Activated T-cell treated with anti-CD3 and anti-CD28 coated beads, Interleukin-2, amount 50 U/mL, for 4 hours (primary cell): ENCODE measurements around the gene CPT1B. TPM values are rescaled to one million over a fixed set of nuclear protein-coding genes. Genes with fewer than 3 reads are reported as not detected.

ENCODE experiments used
- ATAC-seq, 2 donors: fragments of 200-7000 bp; cut with Tn5 transposase; one replicate each; pipeline ENCODE4 v1.10.0; 2021
- DNase-seq: peaks from one replicate; pipeline ENCODE4 v3.0.0-alpha.2; 2020
- H3K27me3 Mint-ChIP-seq: one replicate; pipeline ENCODE4 v1.8.0; 2021; ENCODE audit warnings: low read depth, mixed read lengths
- H3K36me3 Mint-ChIP-seq: one replicate; pipeline ENCODE4 v1.8.0; 2022; ENCODE audit warnings: mixed read lengths; ENCODE audit not compliant: insufficient read depth
- H3K4me1 Mint-ChIP-seq: one replicate; pipeline ENCODE4 v1.8.0; 2021; ENCODE audit warnings: low read depth, mixed read lengths
- H3K4me3 Mint-ChIP-seq: one replicate; pipeline ENCODE4 v1.8.0; 2021; ENCODE audit warnings: mild to moderate bottlenecking, moderate library complexity, mixed read lengths
- H3K9me3 Mint-ChIP-seq: one replicate; pipeline ENCODE4 v1.8.0; 2021; ENCODE audit warnings: mixed read lengths
- total RNA-seq, 3 donors: library from RNA; stranded (reverse); gene quantifications; one replicate each; pipeline ENCODE4 v1.2.1, GENCODE V29; 2021

Gene CPT1B
- total RNA-seq, 3 donors from 2014 or later: 30.0 to 38.3 (median 32.7) TPM

DNA sequence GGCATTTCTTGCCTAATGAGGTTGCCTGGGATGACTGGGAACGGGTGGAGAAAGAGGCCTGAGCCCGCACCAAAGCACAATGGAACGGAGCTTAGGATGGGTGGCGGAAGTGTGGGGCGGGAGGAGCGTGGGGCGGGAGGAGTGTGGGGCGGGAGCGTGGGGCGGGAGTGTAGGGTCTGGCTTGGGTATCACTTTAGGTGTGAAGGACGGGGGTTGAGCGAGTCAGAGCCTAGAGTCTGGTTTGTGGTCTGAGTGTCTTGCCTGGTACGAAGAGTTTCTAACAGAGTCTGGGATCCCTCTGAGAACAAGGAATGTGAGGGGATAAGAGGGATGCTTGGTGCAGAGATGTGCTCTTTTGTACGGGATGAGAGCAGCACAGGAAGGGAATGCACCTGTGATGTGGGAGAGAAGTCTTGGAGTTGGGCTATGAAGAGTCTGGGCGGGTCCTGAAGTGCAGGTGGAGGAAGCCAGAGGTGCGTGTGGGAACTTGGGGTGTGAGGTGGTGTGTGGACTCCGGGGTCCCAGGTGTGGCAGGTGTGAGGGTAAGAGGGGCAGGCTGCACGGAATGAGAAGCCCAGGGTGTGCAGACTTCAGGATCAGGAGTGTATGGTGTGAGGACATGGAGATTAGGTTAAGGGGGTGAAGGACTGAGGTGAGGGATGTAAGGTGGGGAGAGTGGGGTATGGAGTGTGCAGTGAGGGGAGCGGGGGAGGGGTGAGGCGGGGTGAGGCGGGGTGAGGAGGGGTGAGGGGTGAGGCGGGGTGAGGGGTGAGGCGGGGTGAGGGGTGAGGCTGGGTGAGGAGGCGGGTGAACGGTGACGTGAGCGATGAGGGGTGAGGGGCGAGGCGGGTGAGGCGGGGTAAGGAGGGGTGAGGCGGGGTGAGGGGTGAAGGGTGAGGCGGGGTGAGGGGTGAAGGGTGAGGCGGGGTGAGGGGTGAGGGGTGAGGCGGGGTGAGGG lies 16.5 kb downstream of the CPT1B start:
- Mint-ChIP-seq H3K4me3 (peak overlapping the region; percentile 64), H3K4me1 (peaks cover 12% of the 10 kb centered on the region), H3K9me3 (no peaks in the 10 kb centered on the region), H3K36me3 (no peaks in the 10 kb centered on the region), H3K27me3 (no peaks in the 10 kb centered on the region)
- ATAC-seq (no peak), DNase-seq (no peak)

DNA sequence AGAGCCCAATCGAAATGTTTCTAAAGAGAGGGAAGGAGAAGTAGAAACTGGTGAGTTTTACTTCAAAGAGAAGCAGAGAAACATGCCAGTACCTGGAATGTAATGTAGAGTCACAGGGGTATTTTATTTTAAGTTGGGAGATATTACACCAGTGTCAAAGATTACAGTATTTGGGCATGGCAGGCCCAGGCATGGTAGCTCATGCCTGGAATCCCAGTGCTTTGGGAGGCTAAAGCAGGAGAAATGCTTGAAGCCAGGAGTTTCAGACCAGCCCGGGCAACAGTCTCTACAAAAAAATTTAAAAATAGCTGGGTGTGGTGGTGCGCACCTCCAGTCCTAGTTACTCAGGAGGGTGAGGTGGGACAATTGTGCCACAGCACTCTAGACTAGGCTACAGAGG lies 18.2 kb downstream of the CPT1B start:
- no peaks in the 10 kb centered on the region for H3K36me3 Mint-ChIP-seq
- no peaks in the 10 kb centered on the region for H3K27me3 Mint-ChIP-seq
- no peak overlapping the region for H3K4me3 Mint-ChIP-seq
- H3K9me3 Mint-ChIP-seq: no peaks in the 10 kb centered on the region
- H3K4me1 Mint-ChIP-seq: peaks cover 12% of the 10 kb centered on the region
- ATAC-seq (no peak), DNase-seq (no peak)

DNA sequence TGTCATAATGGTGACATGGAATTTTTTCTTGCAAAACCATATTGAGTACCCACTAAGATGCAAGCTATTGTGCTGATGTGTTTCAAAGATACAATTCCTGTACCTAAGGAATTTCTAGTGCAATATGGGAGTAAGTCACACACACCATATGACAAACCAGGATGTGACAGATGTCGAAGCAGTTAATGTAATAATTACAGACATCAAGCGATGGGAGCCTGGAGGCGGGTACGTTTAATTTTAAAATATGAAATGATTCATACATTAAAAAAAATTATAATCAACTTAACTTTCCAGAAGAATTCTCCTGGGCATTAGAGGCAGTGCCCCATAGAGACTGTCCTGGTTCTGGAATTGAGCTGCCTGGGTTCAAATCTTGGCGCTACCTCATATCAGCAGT lies 21.5 kb downstream of the CPT1B start:
- H3K4me1 Mint-ChIP-seq: peaks cover 3% of the 10 kb centered on the region

DNA sequence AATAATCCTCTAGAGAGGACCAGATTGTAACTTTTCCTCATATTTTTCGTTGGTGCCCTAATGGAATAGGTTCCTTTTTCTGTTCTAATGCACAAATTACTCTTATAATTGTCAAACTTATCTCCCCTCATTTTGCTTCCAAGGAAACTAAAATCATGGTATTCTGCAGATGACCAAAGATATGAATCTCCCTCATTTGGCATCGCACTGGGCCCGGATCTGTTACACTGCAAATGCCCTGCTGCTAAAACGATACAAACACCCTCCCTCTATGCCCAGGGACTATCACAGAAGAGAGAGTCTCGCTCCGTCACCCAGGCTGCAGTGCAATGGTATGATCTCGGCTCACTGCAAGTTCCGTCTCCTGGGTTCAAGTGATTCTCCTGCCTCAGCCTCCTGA lies 24.9 kb downstream of the CPT1B start:
- no peak overlapping the region for H3K4me3 Mint-ChIP-seq
- H3K36me3 Mint-ChIP-seq: no peaks in the 10 kb centered on the region
- no peak for DNase-seq
- no peaks in the 10 kb centered on the region for H3K27me3 Mint-ChIP-seq
- peaks cover 19% of the 10 kb centered on the region for H3K4me1 Mint-ChIP-seq
- no peak for ATAC-seq
- no peaks in the 10 kb centered on the region for H3K9me3 Mint-ChIP-seq

More for the DNA sequence above, 21.5 kb downstream of the CPT1B start:
- no peak for DNase-seq
- Mint-ChIP-seq H3K27me3 (no peaks in the 10 kb centered on the region), H3K4me3 (no peak overlapping the region), H3K36me3 (no peaks in the 10 kb centered on the region), H3K9me3 (no peaks in the 10 kb centered on the region)
- ATAC-seq: no peak

DNA sequence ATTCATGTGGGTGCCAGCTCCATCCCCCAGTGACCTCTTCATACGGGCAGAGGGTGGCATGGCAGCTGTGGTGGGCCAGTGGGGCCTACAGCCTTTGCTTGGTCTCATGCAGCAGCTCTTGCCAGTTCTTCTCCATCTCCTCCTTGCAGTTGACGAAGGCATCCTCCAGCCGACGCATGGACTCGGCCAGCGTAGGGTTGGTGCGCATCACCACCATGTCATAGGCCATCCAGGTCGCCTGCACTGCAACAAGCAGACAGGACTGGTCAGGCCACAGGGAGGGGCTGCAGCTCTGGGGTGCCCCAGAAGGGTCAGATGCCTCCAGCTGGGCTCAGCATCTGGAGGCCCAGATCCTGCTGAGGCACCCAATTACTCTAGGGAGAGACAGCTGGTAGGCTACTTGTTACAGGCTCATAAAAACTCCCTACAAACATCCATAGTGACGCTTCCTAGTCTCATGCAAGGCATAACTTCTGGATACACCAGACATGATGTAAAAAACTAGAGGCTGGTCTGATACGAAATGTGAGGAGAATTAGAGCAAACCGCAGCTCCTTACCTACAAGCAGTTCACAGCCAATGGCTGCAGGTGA lies 27.0 kb downstream of the CPT1B start:
- no peak for ATAC-seq
- DNase-seq: no peak
- no peaks in the 10 kb centered on the region for H3K27me3 Mint-ChIP-seq
- peaks cover 22% of the 10 kb centered on the region for H3K4me1 Mint-ChIP-seq
- no peaks in the 10 kb centered on the region for H3K36me3 Mint-ChIP-seq
- no peak overlapping the region for H3K4me3 Mint-ChIP-seq
- H3K9me3 Mint-ChIP-seq: no peaks in the 10 kb centered on the region

DNA sequence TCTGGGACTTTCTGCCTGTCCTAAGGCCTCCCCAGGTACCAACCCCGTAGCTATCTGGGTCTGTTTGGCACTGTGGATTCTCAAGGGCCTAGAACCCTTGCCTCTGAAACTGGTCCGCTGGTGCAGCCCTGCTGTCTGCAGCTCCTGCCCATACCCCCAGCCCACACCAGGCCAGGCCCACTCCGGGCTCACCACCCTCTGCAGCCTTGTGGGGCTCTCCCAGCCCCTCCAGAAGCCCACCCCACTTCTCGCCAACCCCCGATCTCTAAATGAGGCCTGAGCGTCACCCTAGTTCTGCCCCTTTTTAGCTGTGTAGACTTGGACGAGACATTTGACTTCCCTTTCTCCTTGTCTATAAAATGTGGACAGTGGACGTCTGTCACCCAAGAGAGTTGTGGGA lies 27.8 kb downstream of the CPT1B start:
- peaks cover 30% of the 10 kb centered on the region for H3K4me1 Mint-ChIP-seq
- ATAC-seq (no peak), DNase-seq (no peak)
- H3K27me3 Mint-ChIP-seq: no peaks in the 10 kb centered on the region
- H3K4me3 Mint-ChIP-seq: peak overlapping the region; percentile 83
- no peaks in the 10 kb centered on the region for H3K36me3 Mint-ChIP-seq
- no peaks in the 10 kb centered on the region for H3K9me3 Mint-ChIP-seq

DNA sequence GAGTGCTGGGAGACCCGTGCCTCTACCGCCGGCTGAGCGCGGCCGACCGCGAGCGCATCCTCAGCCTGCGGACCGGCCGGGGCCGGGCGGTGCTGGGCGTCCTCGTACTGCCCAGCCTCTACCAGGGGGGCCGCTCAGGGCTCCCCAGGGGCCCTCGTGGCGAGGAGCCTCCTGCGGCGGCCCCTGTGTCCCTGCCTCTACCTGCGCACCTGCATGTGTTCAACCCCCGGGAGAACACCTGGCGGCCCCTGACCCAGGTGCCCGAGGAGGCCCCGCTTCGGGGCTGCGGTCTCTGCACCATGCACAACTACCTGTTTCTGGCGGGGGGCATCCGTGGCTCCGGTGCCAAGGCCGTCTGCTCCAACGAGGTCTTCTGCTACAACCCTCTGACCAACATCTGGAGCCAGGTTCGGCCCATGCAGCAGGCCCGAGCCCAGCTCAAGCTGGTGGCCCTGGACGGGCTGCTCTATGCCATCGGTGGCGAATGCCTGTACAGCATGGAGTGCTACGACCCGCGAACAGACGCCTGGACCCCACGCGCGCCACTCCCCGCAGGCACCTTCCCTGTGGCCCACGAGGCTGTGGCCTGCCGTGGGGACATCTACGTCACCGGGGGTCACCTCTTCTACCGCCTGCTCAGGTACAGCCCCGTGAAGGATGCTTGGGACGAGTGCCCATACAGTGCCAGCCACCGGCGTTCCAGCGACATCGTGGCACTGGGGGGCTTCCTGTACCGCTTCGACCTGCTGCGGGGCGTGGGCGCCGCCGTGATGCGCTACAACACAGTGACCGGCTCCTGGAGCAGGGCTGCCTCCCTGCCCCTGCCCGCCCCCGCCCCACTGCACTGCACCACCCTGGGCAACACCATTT lies 29.1 kb downstream of the CPT1B start:
- no peaks in the 10 kb centered on the region for H3K27me3 Mint-ChIP-seq
- H3K4me3 Mint-ChIP-seq: peak overlapping the region; percentile 83
- DNase-seq (no peak), ATAC-seq (peak; percentile 25 to 29)
- no peaks in the 10 kb centered on the region for H3K36me3 Mint-ChIP-seq
- H3K4me1 Mint-ChIP-seq: peaks cover 43% of the 10 kb centered on the region
- no peaks in the 10 kb centered on the region for H3K9me3 Mint-ChIP-seq

DNA sequence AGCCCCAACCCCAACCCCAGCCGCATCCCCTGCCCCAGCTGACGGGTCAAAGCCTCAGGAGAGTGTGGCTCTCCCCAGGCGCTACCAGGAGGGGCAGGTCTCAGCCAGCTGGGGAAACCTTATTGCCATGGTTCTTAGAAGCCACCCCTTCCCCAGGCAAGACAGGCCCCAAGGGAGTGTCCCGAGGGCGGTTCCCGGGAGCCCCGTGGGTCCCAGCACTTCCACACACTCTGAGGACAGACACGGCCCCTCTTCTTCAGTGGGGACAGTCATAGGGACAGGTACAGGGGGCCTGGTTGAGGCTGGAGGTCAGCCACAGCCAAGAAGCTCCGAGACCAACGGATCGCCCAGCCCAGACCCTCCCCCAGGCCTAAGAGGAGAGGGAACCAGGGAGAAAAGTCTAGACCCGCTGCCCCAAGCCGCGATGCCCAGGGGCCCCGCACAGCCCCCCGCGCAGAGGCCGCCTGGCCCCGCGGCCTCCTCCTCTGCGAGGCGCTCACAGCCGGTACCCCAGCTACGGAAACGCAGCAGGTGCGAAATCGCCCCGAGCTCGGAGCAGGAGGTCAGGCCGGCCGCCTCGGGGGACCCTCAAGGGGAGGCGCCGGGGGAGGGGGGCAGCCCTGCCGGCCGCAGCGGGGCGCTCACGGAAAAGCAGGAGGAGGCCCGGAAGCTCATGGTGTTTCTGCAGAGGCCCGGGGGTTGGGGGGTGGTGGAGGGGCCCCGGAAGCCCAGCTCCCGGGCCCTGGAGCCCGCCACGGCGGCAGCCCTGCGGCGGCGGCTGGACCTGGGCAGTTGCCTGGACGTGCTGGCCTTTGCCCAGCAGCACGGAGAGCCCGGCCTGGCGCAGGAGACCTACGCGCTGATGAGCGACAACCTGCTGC lies 29.9 kb downstream of the CPT1B start:
- no peaks in the 10 kb centered on the region for H3K9me3 Mint-ChIP-seq
- no peaks in the 10 kb centered on the region for H3K27me3 Mint-ChIP-seq
- peak overlapping the region; percentile 70 for H3K4me3 Mint-ChIP-seq
- peak; percentile 61 to 67 for ATAC-seq
- H3K36me3 Mint-ChIP-seq: no peaks in the 10 kb centered on the region
- H3K4me1 Mint-ChIP-seq: peaks cover 43% of the 10 kb centered on the region
- peak; percentile 50 for DNase-seq

DNA sequence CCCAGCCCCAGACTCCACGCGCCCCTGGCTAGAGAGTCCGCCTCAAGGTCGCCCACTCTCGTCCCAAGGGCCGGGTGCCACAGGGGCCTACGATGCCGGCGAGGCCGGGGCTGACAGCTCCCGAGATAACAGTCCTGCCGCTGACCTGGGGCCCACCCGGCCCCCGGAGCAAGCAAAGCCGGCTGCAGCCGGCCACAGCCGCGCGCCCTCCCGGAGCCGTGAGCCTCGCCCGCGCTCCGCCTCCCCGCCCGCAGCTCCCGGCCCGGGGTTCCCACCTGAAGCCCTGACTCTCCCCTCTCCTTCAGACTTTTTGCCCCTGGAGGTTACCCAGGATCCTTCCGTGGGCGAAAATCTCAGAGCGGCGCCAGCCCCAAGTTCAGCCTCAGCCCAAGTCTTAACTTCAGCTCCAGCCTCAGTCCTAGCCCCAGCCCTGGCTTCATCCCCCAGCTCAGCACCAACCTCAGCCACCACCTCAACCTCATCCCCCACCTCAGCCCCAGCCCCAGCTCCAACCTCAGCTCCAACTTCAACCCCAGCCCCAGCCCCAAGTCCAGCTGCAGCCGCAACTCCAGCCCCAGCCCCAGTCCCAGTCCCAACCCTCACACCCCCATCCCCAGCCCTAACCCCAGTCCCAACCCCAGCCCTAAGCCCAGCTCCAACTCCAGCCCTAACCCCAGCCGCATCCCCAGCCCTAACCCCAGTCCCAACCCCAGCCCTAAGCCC lies 30.8 kb downstream of the CPT1B start:
- H3K4me1 Mint-ChIP-seq: peaks cover 46% of the 10 kb centered on the region
- H3K9me3 Mint-ChIP-seq: no peaks in the 10 kb centered on the region
- no peaks in the 10 kb centered on the region for H3K27me3 Mint-ChIP-seq
- H3K4me3 Mint-ChIP-seq: no peak overlapping the region
- no peaks in the 10 kb centered on the region for H3K36me3 Mint-ChIP-seq
- ATAC-seq: no peak
- DNase-seq: no peak

DNA sequence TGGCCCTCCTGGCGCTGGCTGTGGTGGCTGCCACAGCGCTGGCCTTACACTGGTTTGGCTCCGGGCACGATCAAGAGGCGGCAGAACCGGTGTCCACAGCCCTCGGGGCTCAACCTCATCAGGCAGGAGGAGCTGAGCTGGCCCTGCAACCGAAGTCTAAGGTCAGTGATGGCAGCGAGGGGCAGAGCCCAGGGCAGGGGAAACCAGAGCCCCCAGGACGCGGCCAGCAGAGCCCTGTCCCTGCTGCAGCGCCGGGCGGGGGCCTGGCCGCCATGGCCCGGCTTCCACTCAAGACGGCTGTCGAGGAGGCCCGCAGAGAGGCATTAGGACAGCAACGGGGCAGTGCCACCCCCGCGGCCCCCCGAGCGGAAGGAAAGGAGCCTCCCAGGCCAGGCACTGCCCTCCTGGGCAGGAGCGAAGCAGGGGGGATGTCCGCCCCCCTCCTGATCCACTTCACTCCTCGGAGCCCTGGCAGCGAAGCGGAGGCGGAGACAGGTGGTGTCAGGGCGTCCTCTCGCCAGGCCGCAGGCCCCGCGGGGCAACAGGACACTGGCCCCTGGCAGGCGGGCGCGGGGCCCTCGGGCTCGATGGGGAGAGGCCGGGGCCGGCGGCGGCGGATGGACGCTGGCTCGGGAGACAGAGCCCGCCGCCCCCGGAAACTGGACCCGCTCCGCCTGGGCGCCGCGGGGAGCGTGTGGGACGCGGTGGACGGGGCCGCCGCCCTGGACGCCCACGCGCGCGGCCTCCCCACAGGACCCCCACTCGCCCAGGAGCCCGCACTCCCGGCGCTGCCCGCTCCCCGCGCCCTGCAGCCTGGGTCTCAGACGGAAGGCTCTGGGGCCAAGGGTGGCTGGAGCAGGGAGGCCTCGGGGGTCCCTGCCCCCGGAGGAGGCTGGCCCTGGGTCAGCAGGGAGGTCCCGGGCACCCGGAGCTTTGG lies 31.6 kb downstream of the CPT1B start:
- no peaks in the 10 kb centered on the region for H3K27me3 Mint-ChIP-seq
- ATAC-seq (no peak), DNase-seq (no peak)
- H3K4me3 Mint-ChIP-seq: no peak overlapping the region
- H3K36me3 Mint-ChIP-seq: no peaks in the 10 kb centered on the region
- H3K4me1 Mint-ChIP-seq: peaks cover 53% of the 10 kb centered on the region
- no peaks in the 10 kb centered on the region for H3K9me3 Mint-ChIP-seq

DNA sequence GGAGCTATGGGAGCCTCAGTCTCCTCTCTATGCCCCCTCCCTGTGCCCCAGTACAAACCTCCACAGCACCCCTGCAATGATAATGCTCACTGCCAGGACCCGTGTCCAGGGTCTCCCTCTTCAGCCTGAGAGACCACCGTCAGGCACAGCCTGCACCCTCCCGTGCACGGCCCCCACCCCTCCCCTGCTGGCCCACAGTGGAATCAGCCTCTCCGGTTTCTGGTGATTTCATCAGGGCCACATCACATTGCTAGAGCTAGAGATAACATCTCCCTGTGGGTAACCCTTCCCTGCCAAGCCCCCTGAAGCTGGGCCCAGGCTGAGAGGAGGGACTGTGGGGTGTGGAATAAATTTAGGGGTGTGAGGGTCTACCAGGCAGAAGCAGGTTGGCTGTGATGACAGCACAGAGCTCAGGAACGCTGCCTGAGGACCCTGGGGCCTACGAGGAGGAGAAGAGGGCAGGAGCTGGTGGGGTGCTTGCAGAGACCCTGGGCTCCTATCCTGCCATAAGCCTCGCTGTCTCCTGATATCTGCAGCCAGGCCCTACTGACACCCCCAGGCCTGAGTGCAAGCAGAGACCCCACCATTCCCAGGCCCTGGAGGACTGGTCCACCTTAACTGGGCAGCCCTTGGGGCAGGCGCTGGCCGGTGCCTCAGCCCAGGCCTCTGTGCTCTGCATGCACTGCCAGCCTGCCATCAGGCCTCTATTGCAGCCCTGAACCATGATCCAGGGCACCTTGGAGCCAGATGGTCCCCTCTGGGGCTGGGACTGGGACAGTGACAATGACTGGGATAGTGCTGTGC lies 32.5 kb downstream of the CPT1B start, which contains the start of gene KLHDC7B:
KLHDC7B (plus strand) TSS at position 378 of the 804 bp plus-strand sequence; CDS start at position 723, 345 bp downstream.
- ATAC-seq (peak; percentile 15 to 25), DNase-seq (no peak)
- no peaks in the 10 kb centered on the region for H3K9me3 Mint-ChIP-seq
- H3K4me1 Mint-ChIP-seq: peaks cover 58% of the 10 kb centered on the region
- no peaks in the 10 kb centered on the region for H3K27me3 Mint-ChIP-seq
- peak within 1 kb of the TSS; percentile 61 for H3K4me3 Mint-ChIP-seq
- H3K36me3 Mint-ChIP-seq: no peaks in the 10 kb centered on the region
